NCI-H1417 treated with DMSO at 0.1 percent for 48 hours (cell line): ENCODE results near the gene NREP.
"Not testable (repeated sequence)": the region's sequence is repeated elsewhere in the genome, so short reads cannot be mapped to it uniquely, and the experiment has no call there.

ENCODE experiments used
- DNase-seq: peaks from one replicate; lab custom pipeline; 2025; lab: John Stamatoyannopoulos, UW

The NREP gene

GRCh38 chr5:111739416-111739815 is 17.6 kb downstream of the NREP start:
- no peak for DNase-seq

- DNase-seq, result no peak
Observed at GRCh38 chr5:111738118-111738517, 18.9 kb downstream of the NREP start.

GRCh38 chr5:111737716-111738115 is 19.3 kb downstream of the NREP start:
- DNase-seq, result no peak

GRCh38 chr5:111735583-111736270 is 21.3 kb downstream of the NREP start:
- no peak for DNase-seq

GRCh38 chr5:111734597-111734996 is 22.4 kb downstream of the NREP start:
- DNase-seq, result no peak

GRCh38 chr5:111734013-111734412 is 23.0 kb downstream of the NREP start:
- no peak for DNase-seq

GRCh38 chr5:111733571-111733970 is 23.4 kb downstream of the NREP start:
- DNase-seq, result no peak

- no peak for DNase-seq
Observed at GRCh38 chr5:111731638-111732037, 25.4 kb downstream of the NREP start.

GRCh38 chr5:111730659-111731382 is 26.2 kb downstream of the NREP start:
- DNase-seq, result no peak

- DNase-seq, result no peak
Observed at GRCh38 chr5:111728941-111729340, 28.1 kb downstream of the NREP start.

- DNase-seq, result no peak
Observed at GRCh38 chr5:111726986-111727385, 30.0 kb downstream of the NREP start.

- no peak for DNase-seq
Observed at GRCh38 chr5:111722140-111722539, 34.9 kb downstream of the NREP start.

- DNase-seq, result no peak
Observed at GRCh38 chr5:111720333-111720890, 36.6 kb downstream of the NREP start.

GRCh38 chr5:111719773-111720172 is 37.2 kb downstream of the NREP start:
- no peak for DNase-seq

GRCh38 chr5:111716789-111717188 is 40.2 kb downstream of the NREP start:
- not testable (repeated sequence) for DNase-seq

GRCh38 chr5:111707630-111708164 is 49.3 kb downstream of the NREP start:
- no peak for DNase-seq

- DNase-seq, result no peak
Observed at GRCh38 chr5:111706345-111706744, 50.6 kb downstream of the NREP start.

- DNase-seq, result no peak
Observed at GRCh38 chr5:111704452-111705085, 52.4 kb downstream of the NREP start.

GRCh38 chr5:111703662-111704061 is 53.3 kb downstream of the NREP start:
- DNase-seq, result no peak

- DNase-seq, result no peak
Observed at GRCh38 chr5:111699976-111700375, 57.0 kb downstream of the NREP start.

GRCh38 chr5:111699324-111699723 is 57.7 kb downstream of the NREP start:
- DNase-seq, result no peak

- no peak for DNase-seq
Observed at GRCh38 chr5:111697881-111698757, 58.9 kb downstream of the NREP start.
